ENCODE measurements around the gene ABCC1.
"Not testable (repeated sequence)": the region's sequence is repeated elsewhere in the genome, so short reads cannot be mapped to it uniquely, and the experiment has no call there.

ABCC1 gene

GRCh38 chr16:15953477-15953876, 4.1 kb downstream of the ABCC1 start:
- no peak for TF ChIP-seq CTCF (IDR thresholded peaks at IDR 0.05)
- H3K9me3 ChIP-seq = no peaks in the 10 kb centered on the region
- peaks cover 32 to 46% of the 10 kb centered on the region in 2 experiments for H3K4me1 ChIP-seq (ENCODE audit: control insufficient read depth in 1 of 2, insufficient read depth in 1 of 2, low read depth in 1 of 2, low read length in 1 of 2)
- no peaks in the 10 kb centered on the region for H3K36me3 ChIP-seq
- no peaks in the 10 kb centered on the region for H3K27me3 ChIP-seq
- no peak overlapping the region for H3K27ac ChIP-seq
- no peak overlapping the region for H3K4me3 ChIP-seq (ENCODE audit: low read depth in 1 of 2, low read length in 1 of 2)

- peaks cover 26 to 45% of the 10 kb centered on the region in 2 experiments for H3K4me1 ChIP-seq (ENCODE audit: control insufficient read depth in 1 of 2, insufficient read depth in 1 of 2, low read depth in 1 of 2, low read length in 1 of 2)
Observed at GRCh38 chr16:15953929-15954813, 4.8 kb downstream of the ABCC1 start.

GRCh38 chr16:15954814-15955151, 5.4 kb downstream of the ABCC1 start:
- Histone ChIP-seq H3K9me3 (no peaks in the 10 kb centered on the region), H3K4me1 (ENCODE audit: control insufficient read depth in 1 of 2, insufficient read depth in 1 of 2, low read depth in 1 of 2, low read length in 1 of 2) (peaks cover 25 to 44% of the 10 kb centered on the region in 2 experiments), H3K27me3 (no peaks in the 10 kb centered on the region), H3K27ac (peak overlapping the region; percentile 18), H3K4me3 (ENCODE audit: low read depth in 1 of 2, low read length in 1 of 2) (no peak overlapping the region), H3K36me3 (no peaks in the 10 kb centered on the region)
- TF ChIP-seq CTCF (IDR thresholded peaks at IDR 0.05) = no peak

More at GRCh38 chr16:15953929-15954813, 4.8 kb downstream of the ABCC1 start:
- no peak overlapping the region for H3K4me3 ChIP-seq (ENCODE audit: low read depth in 1 of 2, low read length in 1 of 2)
- no peaks in the 10 kb centered on the region for H3K9me3 ChIP-seq
- no peaks in the 10 kb centered on the region for H3K36me3 ChIP-seq
- no peak for TF ChIP-seq CTCF (IDR thresholded peaks at IDR 0.05)
- H3K27me3 ChIP-seq = no peaks in the 10 kb centered on the region
- H3K27ac ChIP-seq = peak overlapping the region; percentile 18

GRCh38 chr16:15955425-15955824, 6.0 kb downstream of the ABCC1 start:
- Histone ChIP-seq H3K4me1 (ENCODE audit: control insufficient read depth in 1 of 2, insufficient read depth in 1 of 2, low read depth in 1 of 2, low read length in 1 of 2) (peaks cover 18 to 37% of the 10 kb centered on the region in 2 experiments), H3K27ac (no peak overlapping the region), H3K4me3 (ENCODE audit: low read depth in 1 of 2, low read length in 1 of 2) (no peak overlapping the region), H3K27me3 (no peaks in the 10 kb centered on the region), H3K9me3 (no peaks in the 10 kb centered on the region), H3K36me3 (no peaks in the 10 kb centered on the region)
- no peak for TF ChIP-seq CTCF (IDR thresholded peaks at IDR 0.05)

- H3K4me1 ChIP-seq (ENCODE audit: control insufficient read depth in 1 of 2, insufficient read depth in 1 of 2, low read depth in 1 of 2, low read length in 1 of 2) = peaks cover 13 to 31% of the 10 kb centered on the region in 2 experiments
- H3K9me3 ChIP-seq; H3K4me3 ChIP-seq (ENCODE audit: low read depth in 1 of 2, low read length in 1 of 2); H3K27me3 ChIP-seq; H3K27ac ChIP-seq; H3K36me3 ChIP-seq: not testable (repeated sequence)
Observed at GRCh38 chr16:15956106-15956505, 6.7 kb downstream of the ABCC1 start.

- Histone ChIP-seq H3K36me3 (no peaks in the 10 kb centered on the region), H3K27me3 (no peaks in the 10 kb centered on the region), H3K4me3 (ENCODE audit: low read depth in 1 of 2, low read length in 1 of 2) (no peak overlapping the region), H3K4me1 (ENCODE audit: control insufficient read depth in 1 of 2, insufficient read depth in 1 of 2, low read depth in 1 of 2, low read length in 1 of 2) (peaks cover 7 to 16% of the 10 kb centered on the region in 2 experiments), H3K9me3 (no peaks in the 10 kb centered on the region), H3K27ac (no peak overlapping the region)
- no peak for TF ChIP-seq CTCF (IDR thresholded peaks at IDR 0.05)
Observed at GRCh38 chr16:15958703-15959348, 9.4 kb downstream of the ABCC1 start.
